NT2/D1 (cell line): ENCODE data around the gene PCARE.

ENCODE experiments used
- DNase-seq: peaks from one replicate; pipeline ENCODE4 v3.0.0-alpha.2; 2011; ENCODE audit warnings: low read depth, low spot score
- H3K27me3 ChIP-seq: 2 replicates; pipeline ENCODE4 v1.6.0; 2011; ENCODE audit warnings: mild to moderate bottlenecking; ENCODE audit not compliant: insufficient read length, insufficient read depth
- H3K36me3 ChIP-seq: 2 replicates; pipeline ENCODE4 v1.6.1; 2011; ENCODE audit warnings: mild to moderate bottlenecking, low read length, mixed read lengths; ENCODE audit not compliant: insufficient read depth, insufficient read length
- H3K4me1 ChIP-seq: 2 replicates; pipeline ENCODE4 v1.5.1; 2011; ENCODE audit not compliant: insufficient read depth, insufficient read length
- H3K4me3 ChIP-seq: 2 replicates; pipeline ENCODE4 v1.5.1; 2011; ENCODE audit warnings: low read depth; ENCODE audit not compliant: insufficient read length
- H3K9ac ChIP-seq: 2 replicates; pipeline ENCODE4 v1.6.0; 2011; ENCODE audit warnings: low read depth; ENCODE audit not compliant: insufficient read length
- H3K9me3 ChIP-seq: 2 replicates; pipeline ENCODE4 v1.5.1; 2011; ENCODE audit warnings: mild to moderate bottlenecking, low read length; ENCODE audit not compliant: insufficient read depth
- SUZ12 ChIP-seq: IDR thresholded peaks from 2 replicates; pipeline ENCODE4 v1.6.1; 2011; ENCODE audit not compliant: insufficient read length, insufficient read depth; ENCODE audit errors: extremely low read depth
- YY1 ChIP-seq: IDR thresholded peaks from 2 replicates; pipeline ENCODE4 v1.6.1; 2011; ENCODE audit not compliant: insufficient read length, insufficient read depth
- ZNF274 ChIP-seq: IDR thresholded peaks from 2 replicates; pipeline ENCODE4 v1.6.1; 2011; ENCODE audit warnings: mild to moderate bottlenecking, low read depth, low read length

Gene PCARE

GRCh38 chr2:29066271-29066860 is 8.0 kb downstream of the PCARE start:
- Histone ChIP-seq H3K4me3 (no peak overlapping the region), H3K36me3 (no peaks in the 10 kb centered on the region), H3K9ac (no peak overlapping the region), H3K27me3 (no peaks in the 10 kb centered on the region), H3K4me1 (peaks cover 6% of the 10 kb centered on the region), H3K9me3 (no peaks in the 10 kb centered on the region)
- no peak for DNase-seq
- TF ChIP-seq YY1 = no peak
- no peak for TF ChIP-seq SUZ12
- TF ChIP-seq ZNF274 = no peak

GRCh38 chr2:29065068-29065811 is 9.1 kb downstream of the PCARE start:
- no peak overlapping the region for H3K4me3 ChIP-seq
- H3K9ac ChIP-seq = no peak overlapping the region
- H3K36me3 ChIP-seq = no peaks in the 10 kb centered on the region
- H3K27me3 ChIP-seq = no peaks in the 10 kb centered on the region
- TF ChIP-seq SUZ12 (no peak), ZNF274 (no peak)
- DNase-seq = no peak
- H3K4me1 ChIP-seq = peaks cover 6% of the 10 kb centered on the region
- no peaks in the 10 kb centered on the region for H3K9me3 ChIP-seq

GRCh38 chr2:29064746-29065067 is 9.6 kb downstream of the PCARE start:
- Histone ChIP-seq H3K36me3 (no peaks in the 10 kb centered on the region), H3K9me3 (no peaks in the 10 kb centered on the region), H3K4me1 (peaks cover 6% of the 10 kb centered on the region), H3K4me3 (no peak overlapping the region), H3K27me3 (no peaks in the 10 kb centered on the region), H3K9ac (no peak overlapping the region)
- TF ChIP-seq ZNF274 (no peak), YY1 (no peak), SUZ12 (no peak)
- no peak for DNase-seq

- TF ChIP-seq SUZ12 = no peak
- Histone ChIP-seq H3K27me3 (no peaks in the 10 kb centered on the region), H3K4me1 (peaks cover 6% of the 10 kb centered on the region), H3K9me3 (no peaks in the 10 kb centered on the region), H3K9ac (no peak overlapping the region), H3K4me3 (no peak overlapping the region), H3K36me3 (no peaks in the 10 kb centered on the region)
- DNase-seq = no peak
Measured at GRCh38 chr2:29064346-29064715, 10.0 kb downstream of the PCARE start.

GRCh38 chr2:29063646-29064345 is 10.5 kb downstream of the PCARE start:
- Histone ChIP-seq H3K27me3 (no peaks in the 10 kb centered on the region), H3K4me3 (no peak overlapping the region), H3K9ac (peak overlapping the region; percentile 42), H3K9me3 (no peaks in the 10 kb centered on the region), H3K36me3 (no peaks in the 10 kb centered on the region), H3K4me1 (peaks cover 6% of the 10 kb centered on the region)
- DNase-seq = no peak
- no peak for TF ChIP-seq YY1
- no peak for TF ChIP-seq ZNF274
- no peak for TF ChIP-seq SUZ12

- no peaks in the 10 kb centered on the region for H3K36me3 ChIP-seq
- no peak for DNase-seq
- TF ChIP-seq ZNF274 = no peak
- TF ChIP-seq YY1 = no peak
- TF ChIP-seq SUZ12 = no peak
- H3K4me3 ChIP-seq = no peak overlapping the region
- H3K27me3 ChIP-seq = no peaks in the 10 kb centered on the region
- no peak overlapping the region for H3K9ac ChIP-seq
- H3K9me3 ChIP-seq = no peaks in the 10 kb centered on the region
- H3K4me1 ChIP-seq = peaks cover 6% of the 10 kb centered on the region
Measured at GRCh38 chr2:29063056-29063455, 11.3 kb downstream of the PCARE start.

- Histone ChIP-seq H3K9ac (no peak overlapping the region), H3K9me3 (no peaks in the 10 kb centered on the region), H3K4me3 (no peak overlapping the region), H3K36me3 (no peaks in the 10 kb centered on the region), H3K4me1 (peaks cover 6% of the 10 kb centered on the region), H3K27me3 (no peaks in the 10 kb centered on the region)
- TF ChIP-seq ZNF274 (no peak), YY1 (no peak), SUZ12 (no peak)
- DNase-seq = no peak
Measured at GRCh38 chr2:29062371-29062770, 12.0 kb downstream of the PCARE start.
